DMS114 treated with DMSO at 0.1 percent for 48 hours (cell line): ENCODE results near the gene LAIR2.
"Not testable (repeated sequence)": the region's sequence is repeated elsewhere in the genome, so short reads cannot be mapped to it uniquely, and the experiment has no call there.

ENCODE experiments used
- DNase-seq: peaks from one replicate; lab custom pipeline; 2025; ENCODE audit not compliant: unreplicated experiment; lab: John Stamatoyannopoulos, UW

The LAIR2 gene

GRCh38 chr19:54464630-54465425 lies 37.8 kb upstream of the LAIR2 start:
- DNase-seq: peak; percentile 83

- no peak for DNase-seq
Measured at GRCh38 chr19:54465426-54466109, 37.1 kb upstream of the LAIR2 start.

DNA sequence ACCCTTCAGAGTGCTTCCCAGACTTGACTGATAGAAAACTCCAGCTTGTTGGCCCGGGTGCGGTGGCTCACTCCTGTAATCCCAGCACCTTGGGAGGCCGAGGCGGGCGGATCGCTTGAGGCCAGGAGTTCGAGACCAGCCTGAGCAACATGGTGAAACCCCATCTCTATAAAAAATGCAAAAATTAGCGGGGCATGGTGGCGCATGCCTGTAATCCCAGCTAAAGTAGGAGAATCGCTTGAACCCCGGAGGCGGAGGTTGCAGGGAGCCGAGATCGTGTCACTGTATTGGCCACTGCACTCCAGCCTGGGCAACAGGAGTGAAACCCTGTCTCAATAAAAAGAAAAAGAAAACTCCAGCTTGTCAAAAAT lies 36.5 kb upstream of the LAIR2 start:
- not testable (repeated sequence) for DNase-seq

- DNase-seq: no peak
Measured at GRCh38 chr19:54469496-54469934, 33.1 kb upstream of the LAIR2 start.

DNA sequence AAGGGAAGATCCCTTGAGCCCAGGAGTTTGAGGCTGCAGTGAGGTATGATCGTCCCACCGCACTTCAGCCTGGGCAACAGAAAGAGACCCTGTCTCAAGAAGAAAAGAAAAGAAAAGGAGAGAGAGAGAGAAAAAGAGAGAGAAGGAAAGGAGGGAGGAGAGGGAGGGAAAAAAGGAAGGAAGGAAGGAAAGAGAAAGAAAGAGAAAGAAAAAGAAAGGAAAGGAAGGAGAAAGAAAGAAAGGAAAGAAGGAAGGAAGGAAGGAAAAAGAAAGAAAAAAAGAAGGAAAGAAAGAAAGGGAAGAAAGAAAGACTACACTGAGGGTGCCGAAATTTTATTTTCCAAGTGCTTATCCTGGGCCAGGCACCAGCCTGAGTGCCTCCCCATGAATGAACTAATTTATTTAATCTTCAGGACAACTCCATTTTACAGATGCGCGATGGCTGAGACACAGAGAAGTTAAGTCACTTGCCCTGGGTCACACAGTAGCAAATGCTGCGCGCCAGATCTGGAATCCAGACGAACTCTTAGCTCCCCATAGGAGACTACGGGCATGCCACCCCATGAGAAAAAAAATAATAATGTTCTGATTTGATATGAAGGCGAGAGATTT lies 32.2 kb upstream of the LAIR2 start:
- no peak for DNase-seq

DNA sequence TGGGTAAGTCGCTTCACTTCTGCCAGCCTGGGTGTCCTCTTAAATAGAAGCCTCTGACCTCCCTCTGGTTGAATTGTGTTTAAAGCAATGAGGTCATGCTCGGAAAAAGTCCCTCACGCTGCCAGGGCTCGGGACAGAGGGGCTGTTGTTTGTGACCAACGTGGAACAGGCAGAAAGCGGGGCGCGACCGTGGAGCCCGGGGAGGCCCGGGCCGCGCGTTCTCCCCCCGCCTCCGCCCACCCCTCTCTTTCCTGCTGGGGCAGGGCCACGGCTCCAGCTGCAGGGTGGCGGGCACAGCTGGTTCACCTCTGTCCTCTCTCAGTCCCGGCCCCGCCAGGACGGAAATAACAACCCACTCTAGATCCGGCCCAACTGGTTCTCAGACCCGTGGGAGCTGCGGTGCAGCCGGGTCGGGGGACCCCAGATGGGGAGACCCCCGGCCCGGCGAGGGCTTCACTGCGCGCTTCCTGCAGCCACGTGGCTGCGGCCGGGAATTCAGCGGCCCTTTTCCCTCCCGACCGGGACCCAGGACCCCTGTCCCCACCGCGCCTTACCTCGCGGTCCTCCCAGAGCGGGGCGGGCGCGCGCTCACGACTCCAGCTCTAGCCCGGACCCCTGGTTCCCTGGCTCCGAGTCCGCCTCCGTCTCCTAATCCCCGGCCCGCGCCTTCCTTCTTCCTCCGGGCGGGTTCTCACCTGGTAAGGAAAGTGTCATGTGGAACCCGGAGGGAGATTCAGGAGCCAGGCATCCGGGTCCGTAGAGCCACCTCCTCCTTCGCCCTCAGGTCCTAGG lies 31.4 kb upstream of the LAIR2 start:
- DNase-seq: no peak

- peak; percentile 42 for DNase-seq
Measured at GRCh38 chr19:54473071-54473891, 29.4 kb upstream of the LAIR2 start, which contains the start of gene CDC42EP5. Gene CDC42EP5 (minus strand): TSS chr19:54473296. CDS start chr19:54465547, 7,749 bp downstream.

GRCh38 chr19:54473892-54474372 lies 28.7 kb upstream of the LAIR2 start:
- no peak for DNase-seq

- DNase-seq: no peak
Measured at GRCh38 chr19:54475706-54476105, 26.9 kb upstream of the LAIR2 start.

GRCh38 chr19:54477650-54478049 lies 25.0 kb upstream of the LAIR2 start:
- DNase-seq: no peak

DNA sequence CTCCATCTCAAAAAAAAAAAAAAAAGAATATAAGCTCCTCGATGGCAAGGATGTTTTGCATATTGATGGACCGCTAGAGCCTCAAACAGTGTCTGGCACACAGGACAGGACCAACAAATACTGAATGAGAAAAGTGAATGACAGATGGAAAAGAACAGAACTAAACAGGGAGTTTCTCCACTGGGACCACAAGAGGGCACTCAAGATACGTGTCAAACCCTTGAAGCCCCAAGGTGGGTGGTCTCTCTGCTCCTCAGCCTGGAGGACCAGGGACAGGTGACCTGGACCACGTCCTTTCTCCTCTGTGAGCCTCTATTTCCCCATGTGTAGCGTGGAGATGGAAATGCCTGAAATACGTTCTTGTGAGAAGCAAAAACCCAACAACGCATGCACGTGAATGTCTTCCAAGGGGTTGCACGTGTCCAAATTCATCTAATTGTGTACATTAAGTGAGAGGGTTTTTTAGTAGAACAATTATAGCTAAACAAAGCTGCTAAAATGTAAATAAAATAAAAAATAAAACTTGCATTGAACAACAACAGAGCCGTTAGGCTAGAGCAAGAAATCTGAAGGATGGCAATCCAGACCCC lies 23.9 kb upstream of the LAIR2 start:
- DNase-seq: peak; percentile 68

- no peak for DNase-seq
Measured at GRCh38 chr19:54480051-54480450, 22.6 kb upstream of the LAIR2 start.

DNA sequence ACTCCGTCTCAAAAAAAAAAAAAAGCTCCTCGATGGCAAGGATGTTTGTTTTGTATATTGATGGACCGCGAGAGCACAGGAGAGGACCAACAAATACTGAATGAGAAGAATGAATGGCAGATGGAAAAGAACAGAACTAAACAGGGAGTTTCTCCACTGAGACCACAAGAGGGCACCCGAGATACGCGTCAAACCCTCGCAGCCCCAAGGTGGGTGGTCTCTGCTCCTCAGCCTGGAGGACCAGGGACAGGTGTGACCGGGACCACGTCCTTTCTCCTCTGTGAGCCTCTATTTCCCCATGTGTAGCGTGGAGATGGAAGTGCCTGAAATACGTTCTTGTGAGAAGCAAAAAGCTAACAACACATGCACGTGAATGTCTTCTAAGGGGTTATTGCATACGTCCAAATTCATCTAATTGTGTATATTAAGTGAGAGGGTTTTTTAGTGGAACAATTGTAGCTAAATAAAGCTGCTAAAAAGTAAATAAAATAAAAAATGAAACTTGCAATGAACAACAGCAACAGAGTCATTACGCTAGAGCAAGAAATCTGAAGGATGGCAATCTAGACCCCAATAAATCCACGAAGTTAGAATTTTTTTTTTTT lies 21.2 kb upstream of the LAIR2 start:
- DNase-seq: peak; percentile 75

GRCh38 chr19:54482889-54483288 lies 19.7 kb upstream of the LAIR2 start:
- no peak for DNase-seq

DNA sequence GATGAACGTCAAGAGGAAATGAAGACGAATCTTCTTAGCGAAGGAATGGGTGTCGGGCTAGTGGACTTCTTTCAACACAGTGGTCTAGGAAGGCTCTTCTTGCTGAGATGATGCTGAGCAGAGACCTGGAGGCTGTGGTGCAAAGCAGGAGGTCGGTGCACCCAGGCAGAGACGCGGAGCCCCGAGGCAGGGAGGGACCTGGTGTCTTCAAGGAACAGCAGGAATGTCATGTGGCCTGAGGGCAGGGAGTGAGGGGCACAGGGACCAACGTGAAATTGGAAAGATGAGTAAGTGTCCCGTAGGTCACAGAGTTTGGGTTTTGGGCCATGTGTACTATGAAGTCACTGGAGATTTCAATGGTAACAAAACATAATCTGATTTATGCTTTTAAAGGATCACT lies 18.2 kb upstream of the LAIR2 start:
- DNase-seq: no peak

DNA sequence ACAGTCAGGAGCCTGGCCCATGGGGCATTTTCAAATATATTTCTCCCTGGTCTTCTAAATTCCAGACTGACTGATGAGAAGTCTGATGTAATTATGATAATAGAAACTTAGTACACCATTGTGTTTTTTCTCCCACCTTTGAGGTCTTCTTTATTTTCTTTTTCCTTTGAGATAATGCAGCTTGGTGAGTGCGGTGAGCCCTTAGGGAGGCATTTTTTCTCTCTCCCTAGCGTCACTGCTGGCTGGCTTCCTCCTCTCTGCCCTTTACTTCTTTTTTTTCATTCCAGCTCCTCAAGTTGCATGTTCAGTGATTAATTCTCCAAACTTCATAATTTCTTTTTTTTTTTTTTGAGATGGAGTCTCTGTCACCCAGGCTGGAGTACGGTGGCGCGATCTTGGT lies 16.8 kb upstream of the LAIR2 start:
- DNase-seq: no peak

- no peak for DNase-seq
Measured at GRCh38 chr19:54489341-54489740, 13.3 kb upstream of the LAIR2 start.

GRCh38 chr19:54489766-54490165 lies 12.9 kb upstream of the LAIR2 start:
- DNase-seq: no peak

DNA sequence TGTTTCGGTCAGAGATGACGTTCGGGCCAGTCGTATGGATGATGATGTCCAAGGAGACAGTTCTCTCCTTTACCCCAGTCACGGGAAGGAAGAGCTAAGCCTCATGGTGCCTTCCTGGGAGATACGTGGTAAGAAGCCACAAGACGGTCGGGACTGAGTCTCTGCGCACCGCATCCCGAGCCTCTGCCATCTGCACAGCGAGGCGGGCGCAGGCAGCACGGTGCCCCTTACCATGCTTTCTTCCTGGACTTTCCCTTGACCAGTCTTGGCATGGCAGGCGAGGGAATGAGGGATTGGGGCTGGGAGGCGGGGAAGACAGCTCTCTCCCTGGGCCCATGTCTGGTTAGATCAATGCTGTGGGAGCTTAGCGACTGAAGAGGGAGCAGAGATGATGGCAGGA lies 10.1 kb upstream of the LAIR2 start:
- DNase-seq: no peak
